ENCODE data around the gene UBASH3B.

UBASH3B gene

DNA sequence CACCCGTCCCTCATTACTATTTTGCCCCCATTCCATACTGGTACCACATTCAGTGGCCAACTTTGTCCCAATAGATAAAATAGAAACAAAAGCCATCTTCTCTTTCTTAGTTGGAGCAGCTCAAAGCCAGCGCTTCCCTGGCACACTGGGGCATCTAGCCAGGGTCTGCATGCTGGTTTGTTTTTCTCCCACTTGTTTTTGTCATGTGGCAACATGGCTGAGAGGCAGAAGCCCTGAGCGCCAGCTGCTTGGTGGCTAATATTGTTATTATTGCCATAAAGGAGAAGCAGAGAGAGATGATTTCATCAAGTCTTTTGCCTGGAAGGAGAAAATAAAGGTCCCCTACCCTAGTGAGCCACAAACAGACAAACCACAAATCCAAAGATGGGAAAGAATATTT lies 134.4 kb downstream of the UBASH3B start:
- DNase-seq = no peak

DNA sequence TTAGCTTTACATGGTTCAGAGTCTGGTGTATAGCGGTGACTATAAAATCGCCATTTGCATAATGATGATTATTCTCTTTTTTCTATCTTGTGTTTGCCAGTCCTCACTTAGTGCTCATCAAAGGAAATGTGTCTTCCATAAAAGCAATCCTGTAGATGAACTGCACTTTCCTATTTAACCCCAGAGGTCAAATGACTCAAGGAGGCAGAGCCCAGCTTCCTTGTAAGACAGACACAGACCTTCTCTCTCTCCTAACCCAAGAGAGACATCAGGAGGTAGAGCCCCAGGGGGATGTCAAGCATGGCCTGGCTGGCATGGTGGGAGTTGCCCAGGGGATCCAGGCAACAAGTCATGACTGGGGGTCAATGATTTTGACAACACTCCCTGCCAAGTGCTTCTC lies 135.9 kb downstream of the UBASH3B start:
- no peak for DNase-seq

DNA sequence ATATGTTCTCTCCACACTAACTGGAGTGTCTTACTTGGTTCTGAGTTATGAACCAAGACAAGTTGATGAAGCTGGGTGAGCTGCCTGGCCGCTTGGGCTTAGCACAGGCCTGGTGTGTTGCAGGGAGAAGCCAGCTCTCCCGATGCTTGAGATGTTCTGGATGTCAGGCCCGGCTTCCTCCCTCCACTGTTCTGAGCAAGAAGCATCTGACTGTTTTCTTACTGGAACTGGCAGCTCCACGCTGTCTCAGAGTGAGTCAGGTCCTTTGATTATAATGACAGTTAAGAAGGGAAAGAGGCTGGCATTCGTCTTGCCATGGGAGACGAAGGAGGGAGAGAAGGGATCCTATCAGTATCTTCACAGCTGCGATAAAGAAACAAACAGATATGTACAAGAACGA lies 136.3 kb downstream of the UBASH3B start:
- DNase-seq = peak; percentile 31

DNA sequence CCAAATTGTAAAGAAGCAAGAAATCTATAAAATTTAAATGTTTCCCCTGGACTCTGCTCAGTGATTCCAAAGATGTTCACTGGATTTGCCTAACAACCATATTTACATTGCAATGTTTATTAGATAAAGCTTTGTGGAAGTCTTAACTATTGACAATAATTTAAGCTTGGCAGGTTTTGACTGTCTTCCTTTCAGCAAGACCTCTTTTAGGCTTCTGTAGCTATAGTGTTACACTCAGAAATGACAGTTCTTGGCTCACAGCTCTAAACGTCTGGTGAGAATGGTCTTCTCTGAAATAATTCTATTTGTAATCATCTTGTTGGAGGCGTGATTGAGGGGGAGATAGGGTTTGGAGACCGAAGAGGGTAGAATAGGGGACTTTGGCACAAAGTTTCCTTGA lies 138.0 kb downstream of the UBASH3B start:
- no peak for DNase-seq

DNA sequence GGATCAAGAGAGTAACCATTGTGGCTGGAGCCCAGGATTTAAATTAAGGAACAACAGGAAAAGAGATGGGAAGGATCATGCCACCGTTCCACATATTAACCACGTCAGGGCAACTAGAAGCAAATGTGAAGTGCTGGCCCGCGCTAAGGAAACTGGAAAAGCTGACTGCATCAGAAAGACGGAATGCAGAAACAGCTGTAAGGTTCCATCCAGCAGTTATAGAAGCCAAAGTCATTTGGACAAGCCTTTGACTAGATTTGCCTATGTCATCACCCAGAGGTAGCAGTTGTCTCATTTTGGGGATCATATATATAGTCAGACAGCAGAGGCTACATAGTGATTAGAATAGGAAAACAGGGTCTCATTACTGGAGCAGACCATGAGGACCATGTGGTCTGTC lies 139.8 kb downstream of the UBASH3B start:
- DNase-seq = no peak

DNA sequence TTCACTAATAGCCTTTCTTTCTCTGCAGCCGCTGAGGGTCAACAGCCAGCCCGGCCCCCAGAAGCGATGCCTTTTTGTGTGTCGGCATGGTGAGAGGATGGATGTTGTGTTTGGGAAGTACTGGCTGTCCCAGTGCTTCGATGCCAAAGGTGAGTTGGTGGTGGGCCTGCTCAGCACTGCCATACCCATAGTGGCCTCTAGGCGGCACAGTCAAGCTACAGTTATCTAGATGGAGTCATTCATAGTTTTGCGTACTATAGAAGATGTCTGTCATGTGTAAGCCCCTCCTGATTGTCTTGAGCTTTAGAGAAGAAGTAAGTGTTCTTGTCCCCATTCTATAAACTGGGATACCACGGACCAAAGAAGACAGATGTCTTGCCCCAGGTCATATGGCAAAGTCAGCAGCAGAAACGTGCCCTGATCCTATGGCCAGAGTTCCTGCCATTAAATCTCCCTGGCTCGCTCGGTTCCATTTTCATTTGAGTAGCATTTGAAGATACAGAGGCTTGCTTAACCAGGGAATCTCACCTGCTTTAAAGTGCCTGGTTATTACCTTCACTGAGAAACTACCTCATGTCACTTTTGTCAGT lies 140.7 kb downstream of the UBASH3B start:
- DNase-seq = peak; percentile 29

DNA sequence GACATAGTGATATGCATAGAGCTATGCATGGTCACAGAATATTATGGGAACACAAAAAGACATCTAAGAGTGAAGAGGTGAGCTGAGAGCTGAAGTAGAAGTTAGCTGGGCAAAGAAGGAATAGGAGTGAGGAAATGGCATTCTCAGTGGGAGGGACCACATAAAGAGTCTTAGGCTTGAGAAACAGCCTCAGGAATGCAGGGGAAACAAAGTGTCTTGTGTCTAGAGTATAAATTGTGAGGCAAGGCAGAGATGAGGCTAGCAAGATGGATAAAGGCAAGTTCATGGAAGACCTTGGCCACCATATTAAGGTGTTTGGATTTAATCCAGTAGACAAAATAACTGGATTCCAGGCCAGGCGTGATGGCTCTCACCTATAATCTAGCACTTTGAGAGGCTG lies 142.1 kb downstream of the UBASH3B start:
- DNase-seq = no peak

DNA sequence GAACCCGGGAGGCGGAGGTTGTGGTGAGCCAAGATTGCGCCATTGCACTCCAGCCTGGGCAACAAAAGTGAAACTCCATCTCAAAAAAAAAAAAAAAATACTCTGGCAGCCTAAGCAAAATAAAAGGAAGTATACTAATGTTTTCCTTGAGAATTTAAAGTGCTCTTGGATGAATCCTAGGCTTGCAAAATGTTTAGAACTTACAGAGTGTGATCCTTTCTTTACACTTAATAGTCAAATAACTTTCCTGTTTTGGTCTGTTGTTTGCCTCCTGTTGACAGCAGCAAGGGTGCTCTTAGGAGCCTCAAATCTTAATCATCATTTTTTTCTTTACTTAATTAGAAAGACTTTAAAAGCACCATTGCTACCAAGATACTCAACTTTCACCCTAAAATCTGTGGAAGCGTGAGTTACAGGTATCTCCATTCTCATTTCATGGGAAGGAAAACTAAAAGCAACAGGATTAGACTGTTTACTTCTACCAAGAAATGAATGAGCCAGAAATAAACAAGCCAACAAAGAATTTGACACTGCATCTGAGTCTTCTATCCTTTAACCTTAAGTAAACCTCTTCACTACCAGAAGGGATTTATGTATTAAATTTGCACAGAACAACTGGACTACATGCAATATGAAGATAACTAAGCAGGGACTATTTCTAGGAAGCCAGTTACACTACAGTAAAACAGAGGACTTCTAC lies 144.0 kb downstream of the UBASH3B start:
- no peak for DNase-seq

DNA sequence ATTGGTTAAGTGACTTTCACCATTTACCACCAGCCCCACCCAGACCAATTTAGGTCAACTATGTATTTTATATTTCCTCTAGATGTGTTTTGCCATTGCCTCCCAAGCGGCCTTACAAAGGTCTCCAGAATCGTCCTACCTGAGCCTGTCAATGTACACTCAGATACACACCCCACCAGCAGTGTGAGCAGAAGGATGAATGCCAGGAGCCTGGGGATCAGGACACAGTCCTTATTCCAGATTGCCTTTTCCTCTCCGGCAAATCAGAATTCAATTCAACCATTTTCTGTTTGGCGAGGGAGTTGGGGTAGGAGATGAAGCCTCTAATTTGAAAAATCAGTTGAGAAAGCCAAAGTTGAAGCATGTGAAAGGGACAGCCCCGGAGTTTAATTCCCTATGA lies 147.4 kb downstream of the UBASH3B start:
- no peak for DNase-seq

DNA sequence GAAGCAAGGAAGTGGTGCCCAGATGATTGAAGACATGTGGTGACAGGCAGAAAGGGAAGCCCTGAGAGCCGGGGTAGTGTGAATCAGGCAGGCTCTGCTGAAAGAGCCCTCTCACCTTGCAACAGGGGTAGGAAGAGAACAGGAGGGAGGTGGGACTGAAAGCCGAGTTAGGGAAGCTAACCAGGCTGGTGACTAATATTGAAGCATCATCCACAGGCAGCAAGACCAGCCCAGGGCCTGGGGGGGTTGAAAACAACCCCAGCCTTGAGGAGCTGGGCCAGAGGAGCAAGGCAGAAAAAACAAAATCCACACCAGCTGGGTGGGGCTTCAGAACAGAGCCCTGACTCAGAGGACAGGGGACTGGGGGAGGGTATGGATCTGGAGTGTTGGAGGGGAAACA lies 147.8 kb downstream of the UBASH3B start:
- peak; percentile 78 for DNase-seq

DNA sequence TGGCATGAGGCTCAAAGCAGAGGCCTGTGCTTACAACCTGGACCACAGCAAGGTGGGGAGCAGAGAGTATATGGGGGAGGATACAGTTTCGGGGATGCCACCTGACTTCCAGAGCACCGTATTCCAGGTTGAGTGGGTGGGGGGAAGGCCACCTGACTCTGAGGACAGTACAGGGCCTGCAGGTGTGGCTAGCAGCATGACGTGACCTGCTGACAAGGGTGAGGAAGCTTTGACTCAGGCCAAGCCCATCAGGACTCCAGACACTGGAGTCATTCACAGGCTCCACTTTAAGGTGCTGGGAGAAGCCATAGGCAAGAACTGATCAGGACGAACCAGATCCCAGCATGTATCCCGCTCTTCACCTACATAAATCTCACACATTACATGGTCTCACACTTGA lies 148.2 kb downstream of the UBASH3B start:
- no peak for DNase-seq

DNA sequence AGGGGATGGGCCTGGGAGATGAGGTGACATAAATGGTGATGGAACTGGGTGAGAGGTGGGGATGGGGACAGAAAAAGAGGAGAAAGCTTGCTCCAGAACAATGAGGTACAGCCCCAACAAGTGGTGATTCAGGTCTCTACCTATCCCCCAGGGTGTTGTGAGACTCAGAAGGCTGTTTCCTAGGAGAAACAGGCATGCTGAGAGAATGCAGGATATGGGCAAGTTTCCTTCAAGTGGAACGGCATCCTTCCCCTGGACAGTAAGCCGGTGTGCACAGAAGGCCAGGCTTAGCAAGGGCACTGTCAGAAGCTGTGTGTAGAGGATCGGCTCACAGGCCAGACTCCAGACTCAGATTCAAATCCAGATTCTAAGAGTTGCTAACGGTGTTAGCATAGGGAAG lies 148.6 kb downstream of the UBASH3B start:
- DNase-seq = peak; percentile 59

DNA sequence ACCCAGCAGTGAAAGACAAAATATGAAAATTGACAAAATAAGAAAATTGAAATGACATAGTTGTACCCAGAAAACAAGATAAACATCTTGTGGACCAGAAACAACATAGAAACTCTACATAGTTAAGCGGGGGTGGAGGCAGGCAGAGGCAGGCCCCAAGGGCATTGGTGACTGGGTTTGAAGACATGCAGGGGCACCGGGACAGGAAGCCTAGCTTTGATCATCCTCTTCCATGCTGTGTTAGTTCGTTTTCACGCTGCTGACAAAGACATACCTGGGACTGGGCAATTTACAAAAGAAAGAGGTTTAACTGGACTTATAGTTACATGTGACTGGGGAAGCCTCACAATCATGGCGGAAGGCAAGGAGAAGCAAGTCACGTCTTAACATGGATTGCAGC lies 149.3 kb downstream of the UBASH3B start:
- no peak for DNase-seq

DNA sequence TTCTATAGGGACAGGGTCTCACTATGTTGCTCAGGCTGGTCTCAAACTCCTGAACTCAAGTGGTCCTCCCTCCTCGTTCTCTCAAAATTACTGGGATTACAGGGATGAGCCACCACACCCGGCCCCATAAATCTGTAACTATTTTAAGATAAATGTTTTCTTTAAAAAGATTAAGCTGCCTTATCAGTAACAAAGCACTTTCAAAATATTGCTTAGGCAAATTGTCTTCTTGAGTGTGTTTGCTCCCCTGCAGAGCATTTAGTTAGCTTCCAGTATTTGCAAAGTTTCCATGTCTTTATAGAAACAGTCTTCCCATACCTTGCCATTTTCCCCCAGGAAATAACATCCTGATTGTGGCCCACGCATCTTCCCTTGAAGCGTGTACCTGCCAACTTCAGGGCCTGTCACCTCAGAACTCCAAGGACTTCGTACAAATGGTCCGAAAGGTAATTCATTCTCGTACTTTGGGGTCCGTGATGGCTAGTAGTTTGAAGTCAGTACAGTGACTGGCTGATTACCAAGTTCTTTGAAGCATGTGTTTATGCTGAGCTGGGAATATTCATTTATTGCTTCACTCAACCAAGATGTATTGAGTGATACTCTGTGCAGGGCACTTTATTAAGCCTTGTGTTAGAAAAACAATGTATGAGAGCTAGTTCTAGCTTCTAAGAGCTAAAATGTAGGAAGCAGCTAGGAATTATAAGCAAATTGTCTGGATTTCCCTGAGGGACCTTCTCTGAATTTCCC lies 152.4 kb downstream of the UBASH3B start:
- no peak for DNase-seq

DNA sequence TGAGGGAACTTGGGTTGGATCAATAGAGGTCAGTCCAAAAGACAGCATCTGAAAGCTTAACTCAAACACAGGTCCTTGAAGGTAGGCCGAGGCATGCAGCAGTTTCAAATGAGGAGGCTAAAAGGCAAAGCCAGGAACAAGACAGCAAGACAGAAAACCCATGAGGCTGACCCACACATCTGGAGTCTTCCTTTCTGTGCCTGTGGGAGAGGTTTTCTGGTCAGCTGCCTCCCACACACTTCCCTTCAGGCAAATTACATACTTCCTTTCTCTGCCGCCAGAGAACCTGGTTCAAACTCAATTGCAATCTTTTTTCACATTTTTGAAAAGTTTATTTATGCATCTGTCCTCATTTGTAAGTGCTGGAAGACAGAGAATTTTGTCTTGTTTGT lies 153.0 kb downstream of the UBASH3B start:
- peak; percentile 35 for DNase-seq

DNA sequence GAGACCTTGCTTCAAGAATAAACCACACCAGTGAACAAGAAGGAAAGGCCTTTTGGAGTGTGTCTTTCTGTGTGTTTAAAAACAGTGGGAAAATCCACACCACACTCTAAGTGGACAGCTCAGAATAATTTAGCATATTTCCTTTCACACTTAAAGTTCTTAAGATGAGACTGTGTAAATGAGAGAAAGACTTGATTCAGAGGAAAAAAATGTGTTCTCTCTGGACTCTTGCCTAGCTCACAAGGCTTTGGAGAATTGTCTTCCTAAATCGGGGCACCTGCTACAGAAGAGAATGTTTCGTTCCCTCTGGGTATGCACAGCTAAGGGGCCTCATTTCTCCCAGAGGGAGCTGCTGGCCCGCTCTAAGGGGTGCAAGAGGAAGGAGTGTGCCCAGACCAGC lies 154.3 kb downstream of the UBASH3B start:
- no peak for DNase-seq

DNA sequence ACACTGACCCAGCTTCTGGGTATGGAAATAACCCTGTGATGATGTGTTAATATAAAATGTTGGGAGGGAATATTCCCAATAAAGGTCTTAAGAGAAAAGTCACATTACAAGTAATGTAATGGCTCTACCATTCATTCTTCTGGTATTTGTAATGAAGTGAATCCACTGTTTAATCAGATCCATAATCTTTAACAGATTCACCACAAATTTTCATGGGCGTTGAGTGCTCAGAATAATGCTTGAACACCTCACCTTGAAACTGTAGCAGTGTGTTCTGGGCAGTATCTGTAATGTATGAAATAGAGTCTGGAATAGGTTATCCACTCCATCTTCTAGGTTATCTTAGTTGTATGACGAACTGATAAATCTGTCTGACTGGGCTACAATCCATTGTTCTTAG lies 156.2 kb downstream of the UBASH3B start:
- DNase-seq = no peak

DNA sequence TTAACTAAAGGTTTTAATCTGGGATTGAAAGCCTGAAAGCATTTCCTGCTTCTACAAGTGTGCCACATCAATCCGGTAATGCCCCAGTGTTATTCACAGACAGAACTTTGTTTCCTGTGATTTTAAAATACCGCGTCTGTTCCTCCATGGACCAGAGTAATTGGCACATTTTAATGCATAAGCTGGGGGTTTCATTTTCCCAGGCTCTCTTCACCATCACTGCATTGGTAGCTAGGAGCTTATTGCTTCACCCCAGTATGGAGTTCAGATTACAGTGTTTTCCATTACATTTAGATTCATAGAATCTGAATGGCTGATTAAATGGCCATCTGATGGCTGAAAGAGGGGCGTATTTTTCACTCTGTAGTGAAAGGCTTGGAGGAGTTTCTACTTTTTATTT lies 157.1 kb downstream of the UBASH3B start:
- no peak for DNase-seq

DNA sequence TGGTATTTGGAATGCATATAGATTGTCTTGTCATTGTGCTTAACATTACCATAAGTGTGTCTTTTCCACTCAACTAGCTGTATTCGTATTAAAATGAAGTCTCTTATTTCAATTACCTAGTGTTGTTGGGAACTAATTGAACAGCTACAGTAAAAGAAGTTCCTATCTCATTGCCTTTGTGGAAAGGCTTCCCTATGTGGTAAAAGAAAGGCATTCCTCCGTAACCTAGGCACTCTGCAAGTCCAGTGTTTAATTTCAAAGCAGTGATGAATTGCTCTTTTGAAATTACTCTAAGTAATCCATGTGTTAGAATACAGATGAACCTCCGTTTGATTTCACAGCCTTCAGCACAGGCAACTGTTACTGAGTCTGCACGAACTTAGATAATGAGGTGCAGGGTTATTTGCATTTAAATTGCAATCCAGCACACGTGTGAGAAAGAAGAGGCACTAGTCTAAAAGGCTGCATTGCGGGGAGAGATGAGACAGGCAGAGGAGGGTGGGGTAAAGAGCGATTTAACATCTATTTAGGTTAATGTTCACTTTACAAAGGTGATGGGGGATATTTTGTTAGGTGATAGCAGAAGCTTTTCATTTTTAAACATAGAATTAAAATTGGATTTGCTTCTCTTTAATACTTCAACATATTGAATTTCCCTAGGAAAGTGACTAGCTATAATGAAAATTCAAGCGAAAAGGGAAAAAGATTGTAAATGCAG lies 157.8 kb downstream of the UBASH3B start:
- DNase-seq = no peak

DNA sequence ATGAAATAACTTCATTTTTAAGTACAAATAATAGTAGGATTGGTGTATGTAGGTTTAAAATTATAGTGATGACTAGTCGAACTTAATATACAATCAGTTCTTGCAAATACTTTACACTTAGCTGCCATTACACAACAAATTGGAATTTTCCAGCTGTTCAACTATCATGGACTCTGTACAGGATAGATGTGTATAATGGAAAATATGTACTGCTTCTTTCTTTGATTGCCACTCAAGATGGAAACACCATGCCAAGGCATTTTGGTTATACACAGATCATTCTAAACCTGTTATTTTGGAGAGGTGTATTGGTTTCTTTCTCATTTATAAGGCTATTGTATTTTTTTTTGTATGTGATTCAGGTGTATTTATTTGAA lies 158.4 kb downstream of the UBASH3B start:
- no peak for DNase-seq

DNA sequence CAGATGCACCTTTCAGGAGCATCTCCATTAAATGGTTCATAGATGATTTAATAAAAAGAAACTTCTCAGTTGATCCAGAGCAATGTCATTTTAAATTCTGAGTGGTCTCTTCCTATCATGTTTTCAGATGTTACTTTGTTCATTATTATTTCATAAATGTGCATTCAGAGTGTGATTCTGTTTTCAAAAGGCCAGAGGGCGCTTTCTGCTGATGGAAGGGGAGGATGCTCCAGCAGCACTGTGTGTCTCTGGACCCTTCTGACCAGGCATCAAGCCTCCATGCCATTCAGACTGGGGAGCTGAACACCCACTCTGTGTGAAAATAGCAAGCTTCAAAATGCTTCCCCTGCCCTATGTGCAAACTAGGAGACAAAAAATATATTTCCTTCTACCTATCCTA lies 158.9 kb downstream of the UBASH3B start:
- DNase-seq = no peak

DNA sequence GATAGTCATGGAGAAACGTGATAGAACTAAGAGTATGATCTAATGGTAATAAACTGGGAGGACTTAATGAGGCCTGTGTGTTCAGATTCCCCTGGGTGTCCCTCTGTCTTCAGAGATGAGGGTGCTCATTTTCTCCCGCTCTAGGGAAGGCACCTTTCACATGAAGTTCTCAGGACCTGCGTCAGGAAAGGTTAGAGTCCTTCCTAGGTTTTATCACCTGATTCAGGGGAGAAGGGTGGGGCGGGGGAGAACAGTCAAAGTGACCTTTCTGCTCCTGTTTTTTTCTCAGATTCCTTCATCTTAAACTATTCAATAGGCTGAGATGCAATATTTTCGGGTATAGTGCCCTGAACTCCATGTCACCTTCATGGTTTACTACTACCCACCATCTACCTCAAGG lies 160.4 kb downstream of the UBASH3B start:
- no peak for DNase-seq

DNA sequence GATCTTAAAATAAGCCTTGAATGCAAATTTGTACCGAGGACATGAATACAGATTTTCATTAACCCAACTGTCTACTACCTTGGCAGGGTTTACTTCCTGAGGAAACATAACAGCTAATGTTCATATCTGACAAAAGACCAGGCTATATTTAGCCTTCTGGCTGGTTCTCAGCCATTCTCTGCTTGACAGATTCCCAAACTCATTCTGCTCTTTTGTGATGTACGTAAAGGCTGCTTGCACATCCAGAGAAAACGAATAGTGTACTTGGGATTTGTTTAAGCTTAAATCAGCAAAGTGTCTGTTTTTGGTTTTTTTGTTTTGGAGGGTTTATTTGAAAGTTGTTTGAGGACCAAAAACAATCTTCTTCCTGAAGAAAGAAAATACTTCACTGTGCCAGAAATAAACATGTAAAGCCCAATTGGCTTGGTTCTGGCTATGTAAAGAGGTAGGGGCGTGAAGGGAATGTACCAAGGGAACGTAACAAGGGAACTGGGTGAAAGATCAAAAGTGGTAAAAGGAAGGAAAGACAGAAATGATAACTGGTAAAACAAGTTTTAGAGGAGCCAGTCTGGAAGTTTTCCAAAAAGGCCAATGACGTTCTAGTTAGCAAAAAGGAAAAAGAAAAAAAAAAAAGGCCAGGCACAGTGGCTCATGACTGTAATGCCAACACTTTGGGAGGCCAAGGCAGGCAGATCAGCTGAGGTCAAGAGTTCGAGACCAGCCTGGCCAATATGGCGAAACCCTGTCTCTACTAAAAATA lies 161.4 kb downstream of the UBASH3B start:
- no peak for DNase-seq

All from fibroblast of skin of right quadriceps (primary cell).